ENCODE data around the gene RPS27A.
"Not testable (repeated sequence)": the region's sequence is repeated elsewhere in the genome, so short reads cannot be mapped to it uniquely, and the experiment has no call there.

Gene RPS27A

GRCh38 chr2:55239656-55240222, 7.3 kb downstream of the RPS27A start:
- peak; percentile 73 for DNase-seq

- not testable (repeated sequence) for DNase-seq
Observed at GRCh38 chr2:55241582-55241981, 9.1 kb downstream of the RPS27A start.

- no peak for DNase-seq
Observed at GRCh38 chr2:55242617-55243016, 10.1 kb downstream of the RPS27A start.

GRCh38 chr2:55245411-55245810, 12.9 kb downstream of the RPS27A start:
- DNase-seq = no peak

- DNase-seq = no peak
Observed at GRCh38 chr2:55247025-55247424, 14.5 kb downstream of the RPS27A start.

- DNase-seq = no peak
Observed at GRCh38 chr2:55252832-55253231, 20.3 kb downstream of the RPS27A start.

- not testable (repeated sequence) for DNase-seq
Observed at GRCh38 chr2:55259586-55259985, 27.1 kb downstream of the RPS27A start.

- DNase-seq = no peak
Observed at GRCh38 chr2:55268288-55268906, 35.9 kb downstream of the RPS27A start.

- DNase-seq = peak; percentile 89
Observed at GRCh38 chr2:55268907-55269644, 36.6 kb downstream of the RPS27A start, which contains the start of gene MTIF2. TSS of gene MTIF2 (minus strand) at chr2:55269231. CDS start at chr2:55263858, 5,373 bp downstream.

- no peak for DNase-seq
Observed at GRCh38 chr2:55269645-55269990, 37.1 kb downstream of the RPS27A start.

- DNase-seq = not testable (repeated sequence)
Observed at GRCh38 chr2:55274346-55274745, 41.9 kb downstream of the RPS27A start.

GRCh38 chr2:55277310-55277709, 44.8 kb downstream of the RPS27A start:
- no peak for DNase-seq

- not testable (repeated sequence) for DNase-seq
Observed at GRCh38 chr2:55279214-55279835, 46.8 kb downstream of the RPS27A start.

- DNase-seq = not testable (repeated sequence)
Observed at GRCh38 chr2:55279859-55280424, 47.5 kb downstream of the RPS27A start.

- not testable (repeated sequence) for DNase-seq
Observed at GRCh38 chr2:55280851-55281546, 48.5 kb downstream of the RPS27A start.

GRCh38 chr2:55282110-55282917, 49.8 kb downstream of the RPS27A start:
- peak; percentile 84 for DNase-seq

GRCh38 chr2:55283083-55283482, 50.6 kb downstream of the RPS27A start:
- no peak for DNase-seq

All from NCI-H146 (cell line).